K562 (cell line): ENCODE results near the gene RIPPLY3. TPM values are rescaled to one million over a fixed set of nuclear protein-coding genes. Genes with fewer than 3 reads are reported as not detected.

Experiments used
- ATAC-seq: fragments of 200-7000 bp; cut with Tn5 transposase; 3 replicates; pipeline ENCODE4 v1.9.1; 2020; ENCODE audit warnings: moderate library complexity
- BruUV-seq: library from RNA; stranded (reverse); fragments of 400-500 nt; replicated peaks from 2 replicates; lab custom pipeline; 2021; lab: Mats Ljungman, UMichigan
- CTCF ChIA-PET: fragments of 300-600 bp; formaldehyde crosslinking; extraction: SDS; loops from one replicate; lab custom pipeline; 2021; ENCODE audit warnings: low intra/inter-chr PET ratio; lab: Yijun Ruan, JAX
- POLR2A ChIA-PET: fragments of 300-600, 350-650 bp; sonication (Branson Sonifier 250); formaldehyde crosslinking; extraction: SDS; loops from one replicate; lab custom pipeline; 2021; ENCODE audit warnings: antibody characterized with exemption, inconsistent platforms; lab: Yijun Ruan, JAX
- DNase-seq, 4 experiments: peaks; one replicate each; pipeline versions ENCODE4 v3.0.0 to v3.0.0-alpha.2; 2011 to 2018; ENCODE audit warnings: low spot score in 3 of 4, mixed read lengths in 3 of 4; ENCODE audit errors: extremely low read depth in 1 of 4
- FAIRE-seq: peaks from 2 replicates; lab custom pipeline; 2011; peaks lifted over from hg19 to GRCh38; lab: Jason Lieb, UNC
- H2AFZ ChIP-seq: 2 replicates; pipeline ENCODE4 v1.6.0; 2011; ENCODE audit warnings: low read depth, low read length, control low read depth, inconsistent platforms
- H3K27ac ChIP-seq: fragments of 200-600 bp; 3 replicates; pipeline ENCODE4 v1.8.0; 2011; ENCODE audit warnings: low read depth, mild to moderate bottlenecking, control low read depth, inconsistent platforms, low read length, moderate library complexity, mixed read lengths; ENCODE audit errors: extremely low read depth
- H3K27me3 ChIP-seq, 2 experiments: fragments of 300-600 bp in 1 of 2; 2 replicates in 1 of 2; 3 replicates in 1 of 2; pipeline versions ENCODE4 v1.6.0 to v1.8.0; 2011; ENCODE audit warnings: inconsistent platforms in 2 of 2, low read length in 2 of 2, mild to moderate bottlenecking in 1 of 2, mixed read lengths in 1 of 2, moderate library complexity in 1 of 2; ENCODE audit not compliant: control insufficient read depth in 2 of 2, insufficient read depth in 2 of 2
- H3K36me3 ChIP-seq: fragments of 300-600 bp; 3 replicates; pipeline ENCODE4 v1.8.0; 2011; ENCODE audit warnings: mild to moderate bottlenecking, low read length, inconsistent platforms; ENCODE audit not compliant: control insufficient read depth, insufficient read depth
- H3K4me1 ChIP-seq, 2 experiments: fragments of 200-600 bp in 1 of 2; replicated peaks in 1 of 2; 2 replicates in 1 of 2; 3 replicates in 1 of 2; pipeline versions ENCODE4 v1.5.1 to v1.8.0; 2011; ENCODE audit warnings: inconsistent platforms in 2 of 2, low read length in 2 of 2, mild to moderate bottlenecking in 1 of 2, mixed read lengths in 1 of 2, moderate library complexity in 1 of 2; ENCODE audit not compliant: control insufficient read depth in 2 of 2, insufficient read depth in 2 of 2
- H3K4me2 ChIP-seq: 2 replicates; pipeline ENCODE4 v1.6.1; 2011; ENCODE audit warnings: low read length, control low read depth, inconsistent platforms, mixed read lengths; ENCODE audit not compliant: insufficient read depth
- H3K4me3 ChIP-seq: fragments of 200-600 bp; sonication (generic), shearing (Covaris generic); 2 replicates; pipeline ENCODE4 v1.5.1; 2016; ENCODE audit warnings: control low read depth, inconsistent platforms
- H3K79me2 ChIP-seq: fragments of 200-600 bp; 3 replicates; pipeline ENCODE4 v1.8.0; 2011; ENCODE audit warnings: low read length, inconsistent platforms; ENCODE audit not compliant: control insufficient read depth, insufficient read depth
- H3K9ac ChIP-seq, 2 experiments: 2 replicates each; pipeline versions ENCODE4 v1.6.0 to v1.6.1; 2011; ENCODE audit warnings: low read depth in 2 of 2, low read length in 2 of 2, control low read depth in 1 of 2, inconsistent platforms in 1 of 2, mild to moderate bottlenecking in 1 of 2, mixed read lengths in 1 of 2; ENCODE audit not compliant: insufficient read depth in 1 of 2
- H3K9me1 ChIP-seq: one replicate; pipeline ENCODE4 v1.6.0; 2011; ENCODE audit warnings: inconsistent platforms, mild to moderate bottlenecking, low read length, moderate library complexity; ENCODE audit not compliant: control insufficient read depth, insufficient read depth
- H3K9me3 ChIP-seq: replicated peaks from 2 replicates; pipeline ENCODE4 v1.5.1; 2011; ENCODE audit warnings: low read depth, low read length, inconsistent platforms; ENCODE audit not compliant: control insufficient read depth, insufficient read depth
- H4K20me1 ChIP-seq: replicated peaks from 2 replicates; pipeline ENCODE4 v1.6.1; 2011; ENCODE audit warnings: low read length, inconsistent platforms, mixed read lengths; ENCODE audit not compliant: control insufficient read depth, insufficient read depth
- ARID2 ChIP-seq: fragments of 450-650 bp; IDR thresholded peaks from 2 replicates; pipeline ENCODE4 v1.6.1; 2017; ENCODE audit warnings: antibody characterized with exemption, mild to moderate bottlenecking
- DMBX1 ChIP-seq: fragments of 250-450 bp; sonication (Bioruptor Pico); IDR thresholded peaks from 2 replicates; pipeline ENCODE4 v1.8.0; 2022; ENCODE audit warnings: inconsistent platforms, mild to moderate bottlenecking, moderate library complexity, borderline replicate concordance
- PCBP2 ChIP-seq: fragments of 200-400 bp; formaldehyde crosslinking; IDR thresholded peaks from 2 replicates; pipeline ENCODE4 v1.6.1; 2018; ENCODE audit warnings: low read length, low read depth, mild to moderate bottlenecking, moderate library complexity; ENCODE audit not compliant: poor library complexity, severe bottlenecking
- POLR2AphosphoS2 ChIP-seq: IDR thresholded peaks from 2 replicates; pipeline ENCODE4 v1.6.1; 2012; ENCODE audit warnings: low read length, improper control_type of control experiment
- SPI1 ChIP-seq: IDR thresholded peaks from 2 replicates; pipeline ENCODE4 v1.6.1; 2011; ENCODE audit warnings: low read depth, low read length, control low read depth, borderline replicate concordance
- TCF3 ChIP-seq: sonication (generic); formaldehyde crosslinking; IDR thresholded peaks from 2 replicates; pipeline ENCODE4 v1.4.0; 2020; ENCODE audit warnings: mild to moderate bottlenecking, missing genetic modification reagents
- ZKSCAN1 ChIP-seq: fragments of 150-350 bp; IDR thresholded peaks from 2 replicates; pipeline ENCODE4 v1.6.1; 2016; ENCODE audit warnings: low read depth, low read length
- ZNF444 ChIP-seq: fragments of 250-450 bp; sonication (Bioruptor Pico); IDR thresholded peaks from 2 replicates; pipeline ENCODE4 v1.4.0; 2020; ENCODE audit warnings: mild to moderate bottlenecking, moderate library complexity
- WGBS: fragments of 100-300 bp; shearing (Covaris generic); methylation state at CpG from one replicate; pipeline ENCODE4 v1.1.6; 2016; ENCODE audit warnings: low coverage, mixed read lengths; ENCODE audit not compliant: insufficient coverage; ENCODE audit errors: missing lambda C conversion rate; 5-methylcytosine and 5-hydroxymethylcytosine counted together
- in situ Hi-C: fragments of 300-500 bp; cut with MboI; formaldehyde crosslinking; loops from 4 replicates; pipeline ENCODE4 v1.15.0; 2018; ENCODE audit warnings: inconsistent platforms, mixed read lengths
- intact Hi-C: fragments of 100-400 bp; cut with micrococcal nuclease; formaldehyde crosslinking; loops from 2 replicates; pipeline ENCODE4 v1.14.2; 2022
- polyA plus RNA-seq, 8 experiments: library from polyadenylated mRNA; depleted of rRNA in 4 of 8; stranded (reverse) in 5 of 8; unstranded in 3 of 8; fragments of >200 nt; fragmentation: Nextera tagmentation in 2 of 8; fragmentation: Illumina TruSeq in 1 of 8; extraction: Ambion mirVana in 2 of 8; extraction: Trizol in 1 of 8; gene quantifications; 2 replicates each; pipeline versions ENCODE4 v1.2.1 to v1.2.3, GENCODE V29; 2011 to 2014; ENCODE audit warnings: inconsistent platforms in 1 of 8, missing spikeins in 1 of 8
- total RNA-seq, 7 experiments: library from RNA; depleted of rRNA in 6 of 7; stranded (reverse); fragments of >200 nt in 6 of 7; fragmentation: Illumina TruSeq in 2 of 7; extraction: Trizol in 2 of 7; gene quantifications; 2 replicates each; pipeline versions ENCODE4 v1.2.1 to v1.2.3, GENCODE V29; 2011 to 2021; ENCODE audit warnings: low replicate concordance in 1 of 7

RIPPLY3 gene
- total and polyA plus RNA-seq, 9 of the 15 experiments (the other 6 are each of a cell fraction or from before 2014, with no cell fraction given), result not detected

DNA sequence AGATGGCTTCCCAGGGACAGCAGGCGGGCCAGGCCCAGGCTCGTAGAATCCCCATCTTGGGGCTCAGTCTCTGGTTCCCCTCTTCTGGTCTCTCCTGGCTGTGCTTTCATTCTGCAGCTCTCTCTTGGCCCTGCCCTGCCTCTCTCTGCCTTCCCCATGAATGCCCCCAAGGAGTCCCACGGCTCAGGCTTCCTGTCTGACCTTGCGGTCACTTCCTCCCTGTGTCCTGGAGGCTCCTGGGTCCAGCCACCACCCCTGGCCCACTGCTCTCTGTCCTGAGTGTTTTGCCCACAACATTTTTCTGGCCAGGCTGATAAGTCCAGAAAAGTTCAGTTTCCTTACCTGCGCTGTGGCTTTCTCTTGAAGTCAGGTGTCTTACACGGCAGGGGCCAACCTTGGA is 37.3 kb downstream of the RIPPLY3 start:
- Histone ChIP-seq H3K4me1 (peaks cover 0 to 12% of the 10 kb centered on the region in 2 experiments; a peak in 1 of 5 replicates), H3K9me3 (no peaks in the 10 kb centered on the region), H3K4me3 (no peak overlapping the region), H3K36me3 (no peaks in the 10 kb centered on the region), H3K79me2 (no peaks in the 10 kb centered on the region), H2AFZ (peak overlapping the region; percentile 28; the same call in 1 of the 2 replicates), H3K9ac (peak overlapping the region in 1 of 2 experiments; percentile 74; a peak in 2 of 4 replicates), H3K4me2 (no peak overlapping the region), H4K20me1 (no peaks in the 10 kb centered on the region), H3K9me1 (no peaks in the 10 kb centered on the region), H3K27me3 (no peaks in the 10 kb centered on the region), H3K27ac (no peak overlapping the region)
- BruUV-seq, result no TSS peak
- ATAC-seq, result peak; percentile 23
- in situ Hi-C loops (no loop called here), intact Hi-C loops (no loop called here)
- POLR2A ChIA-PET, result no interaction called here
- WGBS, result 59% methylated on average over 6 of the region's 6 CpGs
- no peak for FAIRE-seq
- CTCF ChIA-PET, result no interaction called here
- no peak for DNase-seq
- TF ChIP-seq SPI1, result peak; percentile 20; the same call in 1 of the 2 replicates
- TF ChIP-seq POLR2AphosphoS2, result no peak

DNA sequence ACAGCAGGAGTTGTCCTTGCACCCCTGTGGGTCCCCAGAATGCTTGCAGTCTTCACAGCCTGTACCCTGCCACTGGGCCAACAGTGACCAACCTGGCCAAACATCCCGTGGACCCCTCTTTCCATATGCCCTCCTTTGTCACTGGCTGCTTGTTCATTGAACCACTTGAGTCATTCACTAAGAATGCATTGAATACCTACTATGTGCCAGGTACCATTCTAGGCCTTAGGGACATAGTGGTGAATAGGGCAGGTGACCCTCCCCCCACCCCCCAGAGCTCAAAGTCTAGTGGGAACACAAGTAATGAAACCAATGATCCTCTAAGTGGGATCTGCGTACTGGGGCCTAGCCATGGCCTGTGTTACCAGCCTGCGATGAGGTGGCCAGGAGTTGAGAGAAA is 38.1 kb downstream of the RIPPLY3 start:
- POLR2A ChIA-PET, result no interaction called here

More for the DNA sequence above, 38.1 kb downstream of the RIPPLY3 start:
- no peak for TF ChIP-seq DMBX1 (CRISPR knock-in tag)
- no peak for TF ChIP-seq ZNF444 (CRISPR knock-in tag)
- TF ChIP-seq PCBP2, result no peak
- peak; percentile 83 for TF ChIP-seq ZKSCAN1
- TF ChIP-seq ARID2, result no peak
- TF ChIP-seq TCF3 (CRISPR knock-in tag), result no peak
- no peaks in the 10 kb centered on the region for H3K79me2 ChIP-seq
- H3K9me3 ChIP-seq, result no peaks in the 10 kb centered on the region
- peaks cover 0 to 12% of the 10 kb centered on the region in 2 experiments; a peak in 2 of 5 replicates for H3K4me1 ChIP-seq
- no TSS peak for BruUV-seq
- CTCF ChIA-PET, result no interaction called here
- no peaks in the 10 kb centered on the region for H3K27me3 ChIP-seq
- intact Hi-C loops (no loop called here), in situ Hi-C loops (no loop called here)
- H3K27ac ChIP-seq, result no peak overlapping the region
- ATAC-seq (no peak), DNase-seq (no peak), FAIRE-seq (no peak)
- 71% methylated on average over 3 of the region's 3 CpGs for WGBS
- no peak overlapping the region for H3K9ac ChIP-seq
- no peaks in the 10 kb centered on the region for H4K20me1 ChIP-seq
- no peak overlapping the region for H2AFZ ChIP-seq
- H3K9me1 ChIP-seq, result no peaks in the 10 kb centered on the region
- no peaks in the 10 kb centered on the region for H3K36me3 ChIP-seq
- H3K4me3 ChIP-seq, result no peak overlapping the region
- H3K4me2 ChIP-seq, result no peak overlapping the region
